SU-DHL-6 (cell line): Measurements from ENCODE around the gene SMARCA1.
"Not testable (repeated sequence)": the region's sequence is repeated elsewhere in the genome, so short reads cannot be mapped to it uniquely, and the experiment has no call there.

Source experiments
- H2AFZ ChIP-seq: fragments of 200-600 bp; sonication (generic); 2 replicates; pipeline ENCODE4 v1.6.1; 2014; ENCODE audit warnings: low read depth, mild to moderate bottlenecking, moderate library complexity, mixed read lengths, antibody characterized with exemption, low read length; ENCODE audit not compliant: severe bottlenecking
- H3F3A ChIP-seq: fragments of 200-600 bp; shearing (Covaris generic); 2 replicates; pipeline ENCODE4 v1.6.0; 2016; ENCODE audit warnings: antibody characterized with exemption, mild to moderate bottlenecking; ENCODE audit not compliant: insufficient read depth
- H3K27ac ChIP-seq: fragments of 200-600 bp; sonication (generic); 2 replicates; pipeline ENCODE4 v1.5.1; 2016; ENCODE audit warnings: low read depth, mild to moderate bottlenecking, low read length, moderate library complexity, mixed read lengths
- H3K27me3 ChIP-seq: fragments of 200-600 bp; sonication (generic), shearing (Covaris generic); 2 replicates; pipeline ENCODE4 v1.6.0; 2014; ENCODE audit warnings: mild to moderate bottlenecking, low read length
- H3K36me3 ChIP-seq: fragments of 200-600 bp; sonication (generic); 2 replicates; pipeline ENCODE4 v1.6.1; 2014; ENCODE audit warnings: mild to moderate bottlenecking, low read length, mixed read lengths
- H3K4me2 ChIP-seq: fragments of 300-600, 200-600 bp; shearing (Covaris generic), sonication (generic); 2 replicates; pipeline ENCODE4 v1.6.0; 2014; ENCODE audit warnings: low read length, low read depth, mild to moderate bottlenecking; ENCODE audit not compliant: poor library complexity, severe bottlenecking
- H3K4me3 ChIP-seq: fragments of 200-600 bp; sonication (generic); 2 replicates; pipeline ENCODE4 v1.5.1; 2014; ENCODE audit warnings: antibody characterized with exemption, low read length, mild to moderate bottlenecking, mixed read lengths; ENCODE audit not compliant: insufficient read depth, poor library complexity, severe bottlenecking
- H3K79me2 ChIP-seq: fragments of 200-600 bp; sonication (generic); 2 replicates; pipeline ENCODE4 v1.6.1; 2014; ENCODE audit warnings: mild to moderate bottlenecking, low read length, moderate library complexity; ENCODE audit not compliant: insufficient read depth
- H3K9ac ChIP-seq: fragments of 200-600 bp; sonication (generic); 2 replicates; pipeline ENCODE4 v1.7.0; 2014; ENCODE audit warnings: mild to moderate bottlenecking, low read length
- H3K9me2 ChIP-seq: fragments of 200-600 bp; sonication (generic); replicated peaks from 2 replicates; pipeline ENCODE4 v1.6.1; 2014; ENCODE audit warnings: low read length; ENCODE audit not compliant: insufficient read depth
- H3K9me3 ChIP-seq: fragments of 200-600 bp; sonication (generic); 2 replicates; pipeline ENCODE4 v1.6.1; 2014; ENCODE audit warnings: low read length, mixed read lengths; ENCODE audit not compliant: insufficient read depth
- H4K20me1 ChIP-seq: fragments of 200-600 bp; sonication (generic); 2 replicates; pipeline ENCODE4 v1.6.1; 2014; ENCODE audit warnings: low read depth, mild to moderate bottlenecking, antibody characterized with exemption, low read length, moderate library complexity, mixed read lengths
- EZH2phosphoT487 ChIP-seq: fragments of 200-600 bp; sonication (generic), shearing (Covaris generic); conservative IDR thresholded peaks from 2 replicates; pipeline ENCODE4 v1.6.1; 2018; ENCODE audit warnings: mild to moderate bottlenecking, antibody characterized with exemption, low read length, moderate library complexity, mixed read lengths
- TF ChIP-seq, protein P1 (sequence below): fragments of 200-600 bp; sonication (generic); IDR thresholded peaks from one replicate; pipeline ENCODE4 v1.5.1; 2017; ENCODE audit warnings: antibody characterized with exemption, mild to moderate bottlenecking, low read length, moderate library complexity; ENCODE audit not compliant: insufficient read depth, poor library complexity, severe bottlenecking

SMARCA1 gene

DNA sequence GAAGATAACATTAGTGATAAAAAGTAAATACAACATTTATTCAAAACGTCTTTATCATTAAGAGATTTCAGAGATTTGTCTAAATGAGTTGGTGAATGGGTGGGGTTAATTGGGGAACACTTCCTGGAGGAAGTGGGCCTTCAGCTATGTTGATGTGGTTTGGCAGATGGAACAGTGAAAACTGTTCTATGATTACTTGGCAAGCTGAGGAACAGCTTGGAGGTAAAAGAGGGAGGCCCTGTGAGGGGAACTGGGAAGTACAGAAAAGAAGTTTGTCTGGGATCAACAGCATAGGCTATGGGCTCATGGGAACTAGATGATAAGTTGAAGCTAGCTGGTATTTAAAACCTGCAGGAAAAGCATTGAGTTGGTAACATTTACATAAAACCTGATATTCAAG lies 42.8 kb upstream of the SMARCA1 start:
- H3K27ac ChIP-seq: no peak overlapping the region
- no peak overlapping the region for H3K9ac ChIP-seq
- no peak overlapping the region for H3K4me2 ChIP-seq
- H3K79me2 ChIP-seq: no peaks in the 10 kb centered on the region
- H3K9me3 ChIP-seq: no peaks in the 10 kb centered on the region
- H2AFZ ChIP-seq: no peak overlapping the region
- no peaks in the 10 kb centered on the region for H3F3A ChIP-seq
- H3K4me3 ChIP-seq: no peak overlapping the region
- TF ChIP-seq, protein P1, sequence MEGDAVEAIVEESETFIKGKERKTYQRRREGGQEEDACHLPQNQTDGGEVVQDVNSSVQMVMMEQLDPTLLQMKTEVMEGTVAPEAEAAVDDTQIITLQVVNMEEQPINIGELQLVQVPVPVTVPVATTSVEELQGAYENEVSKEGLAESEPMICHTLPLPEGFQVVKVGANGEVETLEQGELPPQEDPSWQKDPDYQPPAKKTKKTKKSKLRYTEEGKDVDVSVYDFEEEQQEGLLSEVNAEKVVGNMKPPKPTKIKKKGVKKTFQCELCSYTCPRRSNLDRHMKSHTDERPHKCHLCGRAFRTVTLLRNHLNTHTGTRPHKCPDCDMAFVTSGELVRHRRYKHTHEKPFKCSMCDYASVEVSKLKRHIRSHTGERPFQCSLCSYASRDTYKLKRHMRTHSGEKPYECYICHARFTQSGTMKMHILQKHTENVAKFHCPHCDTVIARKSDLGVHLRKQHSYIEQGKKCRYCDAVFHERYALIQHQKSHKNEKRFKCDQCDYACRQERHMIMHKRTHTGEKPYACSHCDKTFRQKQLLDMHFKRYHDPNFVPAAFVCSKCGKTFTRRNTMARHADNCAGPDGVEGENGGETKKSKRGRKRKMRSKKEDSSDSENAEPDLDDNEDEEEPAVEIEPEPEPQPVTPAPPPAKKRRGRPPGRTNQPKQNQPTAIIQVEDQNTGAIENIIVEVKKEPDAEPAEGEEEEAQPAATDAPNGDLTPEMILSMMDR: no peak
- TF ChIP-seq EZH2phosphoT487: no peak
- H3K9me2 ChIP-seq: no peaks in the 10 kb centered on the region
- no peaks in the 10 kb centered on the region for H3K36me3 ChIP-seq
- no peaks in the 10 kb centered on the region for H4K20me1 ChIP-seq
- H3K27me3 ChIP-seq: no peaks in the 10 kb centered on the region

DNA sequence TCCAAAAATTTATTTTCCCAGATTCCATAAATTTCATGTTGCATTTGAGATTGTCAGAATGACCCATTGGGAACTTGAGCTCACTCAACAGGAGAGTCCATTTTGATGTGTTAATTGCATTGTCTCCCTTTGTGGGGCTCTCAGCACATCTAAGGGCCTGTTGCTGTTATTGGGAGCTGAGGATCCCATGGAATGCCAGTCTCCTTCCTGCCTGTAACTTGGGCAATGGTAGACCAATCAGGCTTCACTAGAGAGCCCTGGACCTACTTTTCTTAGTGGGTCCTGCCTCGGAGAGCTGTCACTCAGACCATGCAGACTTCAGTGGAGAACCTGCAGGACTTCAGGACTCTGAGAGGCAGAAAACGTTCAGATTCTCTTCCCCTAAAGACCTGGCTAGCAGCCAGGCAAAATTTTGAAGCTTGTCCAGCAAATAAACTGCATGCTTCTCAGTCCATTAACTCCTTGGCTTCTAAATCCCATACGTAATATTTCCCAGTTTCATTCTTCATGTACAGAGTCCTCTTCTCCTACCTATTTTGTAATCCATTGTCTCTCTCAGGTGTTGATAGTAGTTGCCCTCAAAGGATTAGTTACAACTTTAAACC lies 41.9 kb upstream of the SMARCA1 start:
- Histone ChIP-seq H3K79me2 (no peaks in the 10 kb centered on the region), H3K9ac (no peak overlapping the region), H3K27me3 (no peaks in the 10 kb centered on the region), H3K4me3 (no peak overlapping the region), H4K20me1 (no peaks in the 10 kb centered on the region), H3K9me2 (no peaks in the 10 kb centered on the region), H3K4me2 (no peak overlapping the region), H3F3A (no peaks in the 10 kb centered on the region), H3K36me3 (no peaks in the 10 kb centered on the region), H3K9me3 (no peaks in the 10 kb centered on the region), H3K27ac (no peak overlapping the region), H2AFZ (no peak overlapping the region)
- no peak for TF ChIP-seq EZH2phosphoT487
- TF ChIP-seq, protein P1: no peak

GRCh38 chrX:129564345-129564744 lies 41.1 kb upstream of the SMARCA1 start:
- not testable (repeated sequence) for H3K4me3 ChIP-seq, H3K9me2 ChIP-seq, H3K9me3 ChIP-seq, H3K27ac ChIP-seq, H3K27me3 ChIP-seq, H3K4me2 ChIP-seq, H2AFZ ChIP-seq, H3K9ac ChIP-seq, H3F3A ChIP-seq, H3K36me3 ChIP-seq, H4K20me1 ChIP-seq, H3K79me2 ChIP-seq

DNA sequence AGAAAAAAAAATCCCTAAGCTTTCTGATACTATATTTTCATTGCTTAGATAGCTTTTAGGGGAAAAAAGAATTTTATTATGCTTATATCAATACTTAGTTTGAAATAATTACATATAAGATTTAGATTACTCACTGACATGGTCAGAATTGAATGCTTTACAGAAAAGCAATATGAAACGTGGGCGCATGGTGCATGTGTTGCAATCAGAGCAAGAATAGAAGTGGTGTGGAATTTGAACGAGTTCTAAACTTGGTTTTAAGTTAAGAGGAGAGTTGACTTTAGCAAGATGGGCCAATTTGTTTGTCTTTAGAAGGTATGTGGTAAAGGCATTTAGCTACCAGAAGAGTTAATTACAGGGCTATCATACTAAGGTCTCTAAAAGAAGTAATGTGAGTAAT lies 38.2 kb upstream of the SMARCA1 start:
- H4K20me1 ChIP-seq: no peaks in the 10 kb centered on the region
- H3K36me3 ChIP-seq: no peaks in the 10 kb centered on the region
- no peak overlapping the region for H3K4me2 ChIP-seq
- H3K4me3 ChIP-seq: no peak overlapping the region
- H3K79me2 ChIP-seq: no peaks in the 10 kb centered on the region
- TF ChIP-seq, protein P1: no peak
- TF ChIP-seq EZH2phosphoT487: no peak
- no peaks in the 10 kb centered on the region for H3K27me3 ChIP-seq
- no peaks in the 10 kb centered on the region for H3K9me2 ChIP-seq
- no peak overlapping the region for H2AFZ ChIP-seq
- no peaks in the 10 kb centered on the region for H3K9me3 ChIP-seq
- no peak overlapping the region for H3K27ac ChIP-seq
- H3K9ac ChIP-seq: no peak overlapping the region
- H3F3A ChIP-seq: no peaks in the 10 kb centered on the region
